NCI-H2171 (cell line): ENCODE data around the gene MPZ.
"Not testable (repeated sequence)": the region's sequence is repeated elsewhere in the genome, so short reads cannot be mapped to it uniquely, and the experiment has no call there.

Experiments
- DNase-seq: peaks from one replicate; lab custom pipeline; 2025; lab: John Stamatoyannopoulos, UW

Gene MPZ

GRCh38 chr1:161255302-161255701 is 54.5 kb downstream of the MPZ start:
- DNase-seq: not testable (repeated sequence)
